GM12873 (cell line): ENCODE results near the gene FRZB.

Experiments
- TF ChIP-seq, protein P1 (sequence below): IDR thresholded peaks from 2 replicates; pipeline ENCODE4 v1.5.1; 2012; ENCODE audit warnings: low read depth, mild to moderate bottlenecking, moderate library complexity, low read length, control low read depth; ENCODE audit not compliant: insufficient read depth; ENCODE audit errors: missing control alignments

FRZB gene

DNA sequence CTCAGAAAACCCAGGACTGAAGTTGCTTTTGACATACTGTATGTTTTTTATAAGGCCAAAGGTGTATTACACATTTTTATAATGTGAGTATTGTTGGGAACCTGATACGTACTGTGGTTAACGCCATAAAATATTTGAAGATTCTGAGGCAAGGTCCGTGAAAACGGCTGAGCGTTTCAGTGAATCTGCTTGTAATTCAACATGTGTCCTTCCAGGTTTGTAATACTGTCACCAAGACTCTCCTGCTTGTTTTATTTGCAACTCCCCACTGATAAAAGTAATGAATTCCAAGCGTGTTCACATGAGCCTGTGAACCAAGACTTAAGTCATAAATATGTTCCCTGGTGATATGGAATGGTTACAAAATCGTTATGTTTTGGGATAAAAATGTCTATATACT lies 23.9 kb upstream of the FRZB start:
- TF ChIP-seq, protein P1, sequence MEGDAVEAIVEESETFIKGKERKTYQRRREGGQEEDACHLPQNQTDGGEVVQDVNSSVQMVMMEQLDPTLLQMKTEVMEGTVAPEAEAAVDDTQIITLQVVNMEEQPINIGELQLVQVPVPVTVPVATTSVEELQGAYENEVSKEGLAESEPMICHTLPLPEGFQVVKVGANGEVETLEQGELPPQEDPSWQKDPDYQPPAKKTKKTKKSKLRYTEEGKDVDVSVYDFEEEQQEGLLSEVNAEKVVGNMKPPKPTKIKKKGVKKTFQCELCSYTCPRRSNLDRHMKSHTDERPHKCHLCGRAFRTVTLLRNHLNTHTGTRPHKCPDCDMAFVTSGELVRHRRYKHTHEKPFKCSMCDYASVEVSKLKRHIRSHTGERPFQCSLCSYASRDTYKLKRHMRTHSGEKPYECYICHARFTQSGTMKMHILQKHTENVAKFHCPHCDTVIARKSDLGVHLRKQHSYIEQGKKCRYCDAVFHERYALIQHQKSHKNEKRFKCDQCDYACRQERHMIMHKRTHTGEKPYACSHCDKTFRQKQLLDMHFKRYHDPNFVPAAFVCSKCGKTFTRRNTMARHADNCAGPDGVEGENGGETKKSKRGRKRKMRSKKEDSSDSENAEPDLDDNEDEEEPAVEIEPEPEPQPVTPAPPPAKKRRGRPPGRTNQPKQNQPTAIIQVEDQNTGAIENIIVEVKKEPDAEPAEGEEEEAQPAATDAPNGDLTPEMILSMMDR: no peak

DNA sequence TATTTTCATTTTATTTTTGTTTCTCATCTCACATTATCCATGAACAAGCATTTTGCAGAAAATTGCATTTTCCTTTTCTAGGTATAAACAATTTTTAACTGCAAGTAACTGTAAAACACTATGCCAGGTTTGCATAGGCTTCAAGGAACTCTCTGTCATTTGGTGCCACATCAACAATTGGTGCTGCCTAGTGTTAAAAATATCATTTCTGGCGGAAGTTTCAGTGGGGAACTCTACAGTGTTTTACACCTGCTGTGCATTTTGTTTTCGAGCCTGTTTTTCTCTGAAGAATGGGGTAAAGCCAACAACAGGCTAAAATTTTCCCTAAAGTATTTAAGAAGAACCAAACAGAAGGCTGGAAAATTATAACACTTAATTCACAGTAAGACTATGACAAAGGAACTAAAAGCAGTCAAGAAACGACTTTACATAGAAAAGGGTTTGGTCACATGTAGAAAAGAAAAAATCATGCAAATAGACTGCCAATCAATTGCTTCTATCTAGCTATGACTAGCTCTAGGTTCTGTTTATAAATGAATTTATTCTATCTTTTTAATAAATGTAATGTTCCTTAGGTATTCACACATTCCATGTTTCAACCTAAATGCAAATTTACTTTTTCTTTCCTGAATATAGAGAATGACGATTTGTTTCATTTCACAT lies 21.4 kb upstream of the FRZB start:
- TF ChIP-seq, protein P1: no peak

DNA sequence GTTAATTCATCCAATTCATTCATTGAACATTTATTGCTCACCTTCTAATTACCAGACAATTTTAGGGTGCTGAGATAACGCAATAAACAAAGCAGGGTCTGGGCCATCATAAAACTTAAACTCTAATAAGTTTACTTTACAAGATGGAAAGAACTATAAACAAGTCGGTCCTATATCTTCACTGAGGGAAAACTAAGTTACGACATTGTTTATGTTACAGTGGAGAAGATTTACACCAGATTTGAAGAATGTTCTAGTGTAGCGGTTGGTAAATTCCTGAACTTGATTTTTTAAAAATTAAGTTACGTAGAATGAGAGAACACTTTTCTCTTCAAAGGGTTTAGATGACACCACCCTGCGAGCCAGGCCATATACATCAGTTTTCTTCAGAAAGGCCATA lies 20.7 kb upstream of the FRZB start:
- TF ChIP-seq, protein P1: no peak

DNA sequence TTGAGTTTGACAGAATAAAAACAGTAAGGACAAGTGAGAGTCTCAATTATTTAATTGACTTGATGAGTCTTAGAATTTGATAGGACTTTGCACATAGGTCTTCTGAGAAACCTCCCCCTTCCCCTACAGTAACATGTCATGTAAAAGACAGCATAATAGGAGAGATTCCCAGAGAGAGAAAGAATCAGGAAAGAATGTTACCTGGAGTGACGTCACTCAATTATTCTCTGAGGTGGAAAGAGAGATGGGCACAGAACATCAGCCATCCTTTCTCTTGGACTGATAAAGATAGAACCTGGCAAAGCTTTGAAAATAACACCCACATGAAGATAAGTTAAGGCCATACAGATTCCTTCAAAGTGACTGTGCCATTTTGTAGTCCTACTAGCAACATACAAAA lies 19.3 kb upstream of the FRZB start:
- TF ChIP-seq, protein P1: no peak

DNA sequence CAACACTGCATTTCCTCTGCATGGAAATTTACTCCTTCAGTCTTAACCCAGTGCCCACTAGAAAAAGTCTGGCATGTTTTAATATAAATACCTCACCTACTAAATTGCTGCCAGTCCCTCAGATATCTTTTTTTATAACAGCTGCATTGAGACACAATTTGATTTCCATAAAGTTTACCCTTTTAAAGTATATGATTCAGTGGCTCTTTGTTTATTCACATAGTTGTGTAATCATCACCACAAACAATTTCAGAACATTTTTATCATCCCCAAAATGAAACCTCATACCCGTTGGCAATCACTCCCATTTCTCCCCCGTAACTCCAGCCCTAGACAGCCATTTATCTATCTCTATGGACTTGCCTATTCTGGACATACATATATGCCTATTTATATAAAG lies 17.0 kb upstream of the FRZB start:
- TF ChIP-seq, protein P1: no peak

DNA sequence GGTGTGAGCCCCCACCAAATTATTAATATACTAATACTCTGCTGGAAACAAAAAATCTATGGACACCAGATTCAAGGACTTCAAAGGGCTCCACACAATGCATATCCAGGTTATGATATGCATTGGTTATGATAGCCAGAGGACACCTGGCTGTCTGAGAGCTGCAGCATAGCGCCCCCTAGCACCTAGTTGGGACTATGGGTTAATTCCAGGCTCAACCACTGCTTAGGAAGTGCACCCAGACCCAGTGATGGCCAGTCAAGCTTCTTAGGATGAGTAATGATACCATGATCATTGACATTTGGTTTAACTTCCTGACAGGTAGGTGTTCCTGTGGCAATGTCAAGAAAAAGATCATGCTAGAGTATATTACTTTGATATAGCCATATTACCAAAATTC lies 3.8 kb upstream of the FRZB start:
- TF ChIP-seq, protein P1: peak; percentile 57

DNA sequence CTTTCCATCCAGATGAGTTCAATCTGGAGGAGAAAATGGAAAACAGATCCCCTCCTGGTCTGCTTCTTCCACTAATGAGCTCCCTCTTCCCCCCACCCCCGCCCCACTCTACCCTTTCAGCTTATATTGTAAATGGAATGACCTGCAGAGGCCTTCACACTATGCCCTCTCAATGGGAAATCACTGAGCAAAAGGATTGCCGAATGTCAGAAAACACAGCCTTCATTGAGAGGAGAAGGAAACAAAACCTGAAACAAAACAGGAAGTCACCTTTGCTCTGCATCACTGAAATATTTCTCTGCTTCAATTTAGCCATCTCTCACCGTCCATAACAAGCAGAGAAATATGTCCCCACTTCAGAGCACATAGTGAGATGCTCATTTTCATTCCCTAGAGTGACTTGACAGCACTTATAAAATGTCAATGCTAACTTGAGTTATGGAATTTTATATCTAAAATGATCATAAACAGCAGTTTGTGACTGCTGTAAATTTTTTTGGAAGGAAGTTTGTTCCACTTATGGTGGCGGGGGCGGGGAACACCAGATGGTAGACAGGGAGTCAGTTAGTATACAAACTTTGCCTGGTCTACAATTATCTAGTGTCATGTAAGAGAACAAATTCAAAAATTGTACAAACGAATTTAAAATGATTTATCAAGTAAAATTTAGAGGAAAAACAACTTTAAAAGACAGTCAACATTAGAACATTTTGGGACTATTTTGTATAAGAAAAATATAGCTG lies 1.8 kb upstream of the FRZB start:
- TF ChIP-seq, protein P1: no peak
